GM19239 (cell line): Measurements from ENCODE around the gene SSR4.

Source experiments
- DNase-seq: peaks from one replicate; pipeline ENCODE4 v3.0.0; 2011; ENCODE audit warnings: low spot score; ENCODE audit not compliant: insufficient read length
- FAIRE-seq: peaks from 2 replicates; lab custom pipeline; 2011; peaks lifted over from hg19 to GRCh38; lab: Jason Lieb, UNC

The SSR4 gene

GRCh38 chrX:153768311-153769157 lies 25.9 kb upstream of the SSR4 start:
- FAIRE-seq: no peak

GRCh38 chrX:153769158-153769864 lies 25.2 kb upstream of the SSR4 start:
- FAIRE-seq (no peak), DNase-seq (no peak)

More at GRCh38 chrX:153768311-153769157, 25.9 kb upstream of the SSR4 start:
- DNase-seq: no peak

GRCh38 chrX:153769865-153770600 lies 24.4 kb upstream of the SSR4 start:
- FAIRE-seq (no peak), DNase-seq (no peak)

GRCh38 chrX:153770601-153771414 lies 23.7 kb upstream of the SSR4 start:
- no peak for DNase-seq

GRCh38 chrX:153771415-153772315 lies 22.8 kb upstream of the SSR4 start:
- FAIRE-seq (no peak), DNase-seq (no peak)

More at GRCh38 chrX:153770601-153771414, 23.7 kb upstream of the SSR4 start:
- no peak for FAIRE-seq

DNA sequence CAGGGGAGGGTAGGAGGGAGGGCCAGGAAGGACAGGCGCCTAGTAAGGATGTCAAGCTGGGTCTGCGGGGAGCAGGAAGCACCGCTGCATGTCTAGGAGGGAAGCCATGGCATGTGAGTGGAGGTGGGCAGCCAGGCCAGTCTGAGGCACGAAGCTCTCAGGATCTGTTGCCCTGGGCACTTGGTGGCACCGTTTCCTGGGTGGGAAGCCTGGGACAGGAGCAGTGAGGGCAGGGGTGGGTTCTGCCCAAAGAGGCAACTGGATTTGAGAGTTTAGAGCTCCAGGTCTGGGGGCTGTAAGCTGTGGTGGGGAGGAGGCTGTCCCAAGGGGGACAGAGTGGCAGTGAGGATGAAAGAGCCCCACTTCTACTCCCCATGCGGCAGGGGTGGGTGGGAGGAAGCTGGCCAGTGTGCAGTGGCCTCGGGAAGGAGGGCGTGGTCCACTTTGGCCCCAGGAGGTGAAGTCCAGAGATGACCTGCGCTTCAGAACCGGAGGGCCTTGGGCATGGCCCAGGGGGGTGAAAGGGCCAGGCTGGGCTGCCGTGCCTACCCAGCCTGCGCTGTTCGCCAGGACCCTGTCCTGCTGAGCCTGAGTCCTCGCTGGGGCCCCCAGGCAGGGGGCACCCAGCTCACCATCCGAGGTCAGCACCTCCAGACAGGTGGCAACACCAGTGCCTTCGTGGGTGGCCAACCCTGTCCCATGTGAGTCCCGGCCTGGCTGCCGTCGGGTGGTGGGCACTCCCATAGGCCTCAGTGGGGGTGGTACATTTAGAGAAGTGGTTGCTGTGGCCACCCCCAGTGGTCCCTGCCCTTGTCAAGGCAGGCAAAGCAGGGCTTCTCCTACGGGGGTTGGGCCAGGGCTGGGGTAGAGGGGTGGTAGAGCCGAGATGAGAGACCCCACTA lies 21.9 kb upstream of the SSR4 start:
- no peak for DNase-seq
- FAIRE-seq: no peak

DNA sequence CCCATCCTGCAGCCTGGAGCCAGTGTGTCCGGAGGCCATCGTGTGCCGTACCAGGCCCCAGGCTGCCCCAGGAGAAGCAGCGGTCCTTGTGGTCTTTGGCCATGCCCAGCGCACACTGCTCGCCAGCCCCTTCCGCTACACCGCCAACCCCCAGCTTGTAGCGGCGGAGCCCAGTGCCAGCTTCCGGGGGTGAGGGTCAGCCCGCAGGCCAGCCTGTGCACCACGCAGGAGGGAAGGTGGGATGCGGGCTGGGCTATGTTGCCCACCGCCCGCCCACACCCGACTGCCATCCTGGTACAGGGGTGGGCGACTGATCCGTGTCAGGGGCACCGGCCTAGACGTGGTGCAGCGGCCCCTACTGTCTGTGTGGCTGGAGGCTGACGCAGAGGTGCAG lies 21.3 kb upstream of the SSR4 start:
- FAIRE-seq: no peak
- no peak for DNase-seq

- no peak for FAIRE-seq
- DNase-seq: no peak
Measured at GRCh38 chrX:153773741-153774575, 20.5 kb upstream of the SSR4 start.

- DNase-seq: no peak
- FAIRE-seq: no peak
Measured at GRCh38 chrX:153774576-153775292, 19.7 kb upstream of the SSR4 start.

DNA sequence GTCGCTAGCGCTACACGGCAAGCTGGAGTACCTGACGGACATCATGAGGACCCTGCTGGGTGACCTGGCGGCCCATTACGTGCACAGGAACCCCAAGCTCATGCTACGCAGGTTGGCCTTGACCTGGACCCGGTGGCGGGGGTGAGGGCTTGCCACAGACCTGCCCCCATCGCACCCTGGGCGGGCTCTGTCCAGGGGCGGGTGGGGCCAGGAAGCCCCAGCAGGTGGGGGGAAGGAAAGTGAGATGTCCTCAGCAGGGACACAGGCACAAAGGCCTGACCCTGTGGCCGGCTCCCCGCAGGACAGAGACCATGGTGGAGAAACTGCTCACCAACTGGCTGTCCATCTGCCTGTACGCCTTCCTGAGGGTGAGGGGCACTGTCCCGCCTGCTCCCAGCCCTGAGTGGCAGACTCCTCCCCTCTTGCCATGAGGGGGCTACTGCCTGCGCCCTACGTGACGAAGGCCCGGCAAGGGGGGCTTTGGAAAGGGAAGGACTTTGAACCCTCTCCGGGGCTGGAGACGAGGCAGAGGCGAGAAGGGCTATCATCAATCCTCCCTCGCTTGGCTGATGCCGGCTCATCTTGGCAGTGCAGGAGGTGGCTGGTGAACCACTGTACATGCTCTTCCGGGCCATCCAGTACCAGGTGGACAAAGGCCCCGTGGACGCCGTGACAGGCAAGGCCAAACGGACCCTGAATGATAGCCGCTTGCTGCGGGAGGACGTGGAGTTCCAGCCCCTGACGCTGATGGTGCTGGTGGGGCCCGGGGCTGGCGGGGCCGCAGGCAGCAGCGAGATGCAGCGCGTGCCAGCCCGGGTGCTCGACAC lies 19.0 kb upstream of the SSR4 start:
- FAIRE-seq (no peak), DNase-seq (no peak)

- DNase-seq (no peak), FAIRE-seq (no peak)
Measured at GRCh38 chrX:153776120-153776599, 18.3 kb upstream of the SSR4 start.

GRCh38 chrX:153776611-153777045 lies 17.8 kb upstream of the SSR4 start:
- DNase-seq (no peak), FAIRE-seq (no peak)

- DNase-seq (no peak), FAIRE-seq (no peak)
Measured at GRCh38 chrX:153777261-153778090, 17.0 kb upstream of the SSR4 start.

- FAIRE-seq: no peak
Measured at GRCh38 chrX:153778181-153778580, 16.3 kb upstream of the SSR4 start.

GRCh38 chrX:153778684-153779101 lies 15.8 kb upstream of the SSR4 start:
- DNase-seq: no peak
- FAIRE-seq: no peak

More at GRCh38 chrX:153778181-153778580, 16.3 kb upstream of the SSR4 start:
- DNase-seq: no peak
